K562 (cell line): Measurements from ENCODE around the gene CROCC2. TPM values are rescaled to one million over a fixed set of nuclear protein-coding genes. Genes with fewer than 3 reads are reported as not detected.

ENCODE experiments used
- ATAC-seq: fragments of 200-7000 bp; cut with Tn5 transposase; 3 replicates; pipeline ENCODE4 v1.9.1; 2020; ENCODE audit warnings: moderate library complexity
- BruUV-seq: library from RNA; stranded (reverse); fragments of 400-500 nt; replicated peaks from 2 replicates; lab custom pipeline; 2021; lab: Mats Ljungman, UMichigan
- CTCF ChIA-PET: fragments of 300-600 bp; formaldehyde crosslinking; extraction: SDS; loops from one replicate; lab custom pipeline; 2021; ENCODE audit warnings: low intra/inter-chr PET ratio; lab: Yijun Ruan, JAX
- POLR2A ChIA-PET: fragments of 300-600, 350-650 bp; sonication (Branson Sonifier 250); formaldehyde crosslinking; extraction: SDS; loops from one replicate; lab custom pipeline; 2021; ENCODE audit warnings: antibody characterized with exemption, inconsistent platforms; lab: Yijun Ruan, JAX
- DNase-seq, 4 experiments: peaks; one replicate each; pipeline versions ENCODE4 v3.0.0 to v3.0.0-alpha.2; 2011 to 2018; ENCODE audit warnings: low spot score in 3 of 4, mixed read lengths in 3 of 4; ENCODE audit errors: extremely low read depth in 1 of 4
- FAIRE-seq: peaks from 2 replicates; lab custom pipeline; 2011; peaks lifted over from hg19 to GRCh38; lab: Jason Lieb, UNC
- H2AFZ ChIP-seq: 2 replicates; pipeline ENCODE4 v1.6.0; 2011; ENCODE audit warnings: low read depth, low read length, control low read depth, inconsistent platforms
- H3K27ac ChIP-seq: fragments of 200-600 bp; 3 replicates; pipeline ENCODE4 v1.8.0; 2011; ENCODE audit warnings: low read depth, mild to moderate bottlenecking, control low read depth, inconsistent platforms, low read length, moderate library complexity, mixed read lengths; ENCODE audit errors: extremely low read depth
- H3K27me3 ChIP-seq, 2 experiments: fragments of 300-600 bp in 1 of 2; 2 replicates in 1 of 2; 3 replicates in 1 of 2; pipeline versions ENCODE4 v1.6.0 to v1.8.0; 2011; ENCODE audit warnings: inconsistent platforms in 2 of 2, low read length in 2 of 2, mild to moderate bottlenecking in 1 of 2, mixed read lengths in 1 of 2, moderate library complexity in 1 of 2; ENCODE audit not compliant: control insufficient read depth in 2 of 2, insufficient read depth in 2 of 2
- H3K36me3 ChIP-seq: fragments of 300-600 bp; 3 replicates; pipeline ENCODE4 v1.8.0; 2011; ENCODE audit warnings: mild to moderate bottlenecking, low read length, inconsistent platforms; ENCODE audit not compliant: control insufficient read depth, insufficient read depth
- H3K4me1 ChIP-seq, 2 experiments: fragments of 200-600 bp in 1 of 2; replicated peaks in 1 of 2; 2 replicates in 1 of 2; 3 replicates in 1 of 2; pipeline versions ENCODE4 v1.5.1 to v1.8.0; 2011; ENCODE audit warnings: inconsistent platforms in 2 of 2, low read length in 2 of 2, mild to moderate bottlenecking in 1 of 2, mixed read lengths in 1 of 2, moderate library complexity in 1 of 2; ENCODE audit not compliant: control insufficient read depth in 2 of 2, insufficient read depth in 2 of 2
- H3K4me2 ChIP-seq: 2 replicates; pipeline ENCODE4 v1.6.1; 2011; ENCODE audit warnings: low read length, control low read depth, inconsistent platforms, mixed read lengths; ENCODE audit not compliant: insufficient read depth
- H3K4me3 ChIP-seq: fragments of 200-600 bp; sonication (generic), shearing (Covaris generic); 2 replicates; pipeline ENCODE4 v1.5.1; 2016; ENCODE audit warnings: control low read depth, inconsistent platforms
- H3K79me2 ChIP-seq: fragments of 200-600 bp; 3 replicates; pipeline ENCODE4 v1.8.0; 2011; ENCODE audit warnings: low read length, inconsistent platforms; ENCODE audit not compliant: control insufficient read depth, insufficient read depth
- H3K9ac ChIP-seq, 2 experiments: 2 replicates each; pipeline versions ENCODE4 v1.6.0 to v1.6.1; 2011; ENCODE audit warnings: low read depth in 2 of 2, low read length in 2 of 2, control low read depth in 1 of 2, inconsistent platforms in 1 of 2, mild to moderate bottlenecking in 1 of 2, mixed read lengths in 1 of 2; ENCODE audit not compliant: insufficient read depth in 1 of 2
- H3K9me1 ChIP-seq: one replicate; pipeline ENCODE4 v1.6.0; 2011; ENCODE audit warnings: inconsistent platforms, mild to moderate bottlenecking, low read length, moderate library complexity; ENCODE audit not compliant: control insufficient read depth, insufficient read depth
- H3K9me3 ChIP-seq: replicated peaks from 2 replicates; pipeline ENCODE4 v1.5.1; 2011; ENCODE audit warnings: low read depth, low read length, inconsistent platforms; ENCODE audit not compliant: control insufficient read depth, insufficient read depth
- H4K20me1 ChIP-seq: replicated peaks from 2 replicates; pipeline ENCODE4 v1.6.1; 2011; ENCODE audit warnings: low read length, inconsistent platforms, mixed read lengths; ENCODE audit not compliant: control insufficient read depth, insufficient read depth
- BRCA1 ChIP-seq, 2 experiments: fragments of 450-650 bp in 1 of 2; sonication (generic) in 1 of 2; formaldehyde crosslinking in 1 of 2; IDR thresholded peaks; 2 replicates each; pipeline versions ENCODE4 v1.5.0 to v1.6.1; 2017 to 2020; ENCODE audit warnings: mild to moderate bottlenecking in 1 of 2, missing genetic modification reagents in 1 of 2
- DNMT1 ChIP-seq: fragments of 450-650 bp; IDR thresholded peaks from 2 replicates; pipeline ENCODE4 v1.6.1; 2016; ENCODE audit warnings: antibody characterized with exemption, mild to moderate bottlenecking
- E2F8 ChIP-seq: fragments of 450-650 bp; IDR thresholded peaks from 2 replicates; pipeline ENCODE4 v1.7.1; 2018; ENCODE audit warnings: mild to moderate bottlenecking, low read depth; ENCODE audit not compliant: partially characterized antibody
- ELF4 ChIP-seq: fragments of 450-650 bp; formaldehyde crosslinking; IDR thresholded peaks from 2 replicates; pipeline ENCODE4 v1.4.0; 2022; ENCODE audit warnings: missing genetic modification characterization
- FOXJ2 ChIP-seq: fragments of 200-800 bp; sonication (Bioruptor generic); IDR thresholded peaks from 2 replicates; pipeline ENCODE4 v1.6.1; 2016; ENCODE audit warnings: missing genetic modification characterization, missing compliant biosample characterization
- FOXO4 ChIP-seq: fragments of 450-650 bp; formaldehyde crosslinking; IDR thresholded peaks from 2 replicates; pipeline ENCODE4 v1.4.0; 2020; ENCODE audit warnings: mild to moderate bottlenecking, moderate library complexity
- HNRNPH1 ChIP-seq: fragments of 200-400 bp; formaldehyde crosslinking; optimal IDR thresholded peaks from 2 replicates; pipeline ENCODE3; 2017; ENCODE audit warnings: low read depth, mild to moderate bottlenecking, low read length, moderate library complexity
- MTA3 ChIP-seq: fragments of 450-650 bp; formaldehyde crosslinking; IDR thresholded peaks from 2 replicates; pipeline ENCODE4 v1.6.1; 2017; ENCODE audit warnings: mild to moderate bottlenecking, borderline replicate concordance
- NR2F6 ChIP-seq: fragments of 450-650 bp; formaldehyde crosslinking; IDR thresholded peaks from 2 replicates; pipeline ENCODE4 v1.4.0; 2020; ENCODE audit warnings: mild to moderate bottlenecking
- PRPF4 ChIP-seq: fragments of 200-400 bp; formaldehyde crosslinking; IDR thresholded peaks from one replicate; pipeline ENCODE4 v1.6.1; 2017; ENCODE audit warnings: low read length, low read depth, mild to moderate bottlenecking; ENCODE audit not compliant: insufficient read depth, poor library complexity, severe bottlenecking
- PURB ChIP-seq: sonication (generic); formaldehyde crosslinking; IDR thresholded peaks from 2 replicates; pipeline ENCODE4 v1.9.0; 2021; ENCODE audit warnings: low read depth, mild to moderate bottlenecking, missing genetic modification reagents
- TCF7L2 ChIP-seq: fragments of 150-350 bp; IDR thresholded peaks from 2 replicates; pipeline ENCODE4 v1.6.1; 2016; ENCODE audit warnings: low read depth, mild to moderate bottlenecking, low read length, moderate library complexity
- ZBTB43 ChIP-seq: sonication (generic); formaldehyde crosslinking; IDR thresholded peaks from 2 replicates; pipeline ENCODE4 v1.8.0; 2023; ENCODE audit warnings: mild to moderate bottlenecking, missing genetic modification reagents
- ZNF224 ChIP-seq: sonication (generic); formaldehyde crosslinking; IDR thresholded peaks from 2 replicates; pipeline ENCODE4 v1.8.0; 2022; ENCODE audit warnings: mild to moderate bottlenecking, missing genetic modification reagents
- WGBS: fragments of 100-300 bp; shearing (Covaris generic); methylation state at CpG from one replicate; pipeline ENCODE4 v1.1.6; 2016; ENCODE audit warnings: low coverage, mixed read lengths; ENCODE audit not compliant: insufficient coverage; ENCODE audit errors: missing lambda C conversion rate; 5-methylcytosine and 5-hydroxymethylcytosine counted together
- in situ Hi-C: fragments of 300-500 bp; cut with MboI; formaldehyde crosslinking; loops from 4 replicates; pipeline ENCODE4 v1.15.0; 2018; ENCODE audit warnings: inconsistent platforms, mixed read lengths
- intact Hi-C: fragments of 100-400 bp; cut with micrococcal nuclease; formaldehyde crosslinking; loops from 2 replicates; pipeline ENCODE4 v1.14.2; 2022
- polyA plus RNA-seq, 8 experiments: library from polyadenylated mRNA; depleted of rRNA in 4 of 8; stranded (reverse) in 5 of 8; unstranded in 3 of 8; fragments of >200 nt; fragmentation: Nextera tagmentation in 2 of 8; fragmentation: Illumina TruSeq in 1 of 8; extraction: Ambion mirVana in 2 of 8; extraction: Trizol in 1 of 8; gene quantifications; 2 replicates each; pipeline versions ENCODE4 v1.2.1 to v1.2.3, GENCODE V29; 2011 to 2014; ENCODE audit warnings: inconsistent platforms in 1 of 8, missing spikeins in 1 of 8
- total RNA-seq, 7 experiments: library from RNA; depleted of rRNA in 6 of 7; stranded (reverse); fragments of >200 nt in 6 of 7; fragmentation: Illumina TruSeq in 2 of 7; extraction: Trizol in 2 of 7; gene quantifications; 2 replicates each; pipeline versions ENCODE4 v1.2.1 to v1.2.3, GENCODE V29; 2011 to 2021; ENCODE audit warnings: low replicate concordance in 1 of 7

Gene CROCC2
- total and polyA plus RNA-seq, 9 of the 15 experiments (the other 6 are each of a cell fraction or from before 2014, with no cell fraction given): not detected

- DNase-seq (no peak), FAIRE-seq (no peak), ATAC-seq (peak; percentile 30; the same call in 2 of the 3 replicates)
- no peaks in the 10 kb centered on the region for H3K79me2 ChIP-seq
- no peak overlapping the region for H3K9ac ChIP-seq
- H3K9me1 ChIP-seq: no peaks in the 10 kb centered on the region
- BruUV-seq: no TSS peak
- peaks cover 0 to 19% of the 10 kb centered on the region in 2 experiments; a peak in 2 of 5 replicates for H3K27me3 ChIP-seq
- intact Hi-C loops: loop anchor here (10.0 kb wide), 1 partner anchor 155 kb away; no protein-coding TSS in a partner anchor
- H3K4me3 ChIP-seq: no peak overlapping the region
- in situ Hi-C loops: no loop called here
- CTCF ChIA-PET: no interaction called here
- H3K27ac ChIP-seq: no peak overlapping the region
- WGBS: 13% methylated on average over 18 of the region's 31 CpGs
- no peak overlapping the region for H3K4me2 ChIP-seq
- H3K9me3 ChIP-seq: no peaks in the 10 kb centered on the region
- no peak overlapping the region for H2AFZ ChIP-seq
- H4K20me1 ChIP-seq: peaks cover 6% of the 10 kb centered on the region
- H3K36me3 ChIP-seq: no peaks in the 10 kb centered on the region
- POLR2A ChIA-PET: interaction anchor here (0.6 kb wide), 2 partner anchors 135 to 276 kb away, joined by 3 read pairs; no protein-coding TSS in a partner anchor
- peaks cover 0 to 20% of the 10 kb centered on the region in 2 experiments; a peak in 2 of 5 replicates for H3K4me1 ChIP-seq
- TF ChIP-seq NR2F6 (CRISPR knock-in tag) (no peak), PURB (no peak), TCF7L2 (no peak), PRPF4 (no peak), E2F8 (no peak), FOXO4 (CRISPR knock-in tag) (no peak), ZBTB43 (CRISPR knock-in tag) (no peak), MTA3 (no peak), ZNF224 (CRISPR knock-in tag) (no peak), FOXJ2 (tag) (no peak), ELF4 (no peak), DNMT1 (no peak), BRCA1 (IDR thresholded peaks at IDR 0.05) (no peak), BRCA1 (CRISPR knock-in tag; IDR thresholded peaks at IDR 0.05) (no peak), HNRNPH1 (no peak)
Observed at GRCh38 chr2:240919786-240920782, 13.9 kb downstream of the CROCC2 start.
